Activated CD4-positive, CD25-positive, alpha-beta regulatory T cell (primary cell): ENCODE data around the gene STAT1.

ENCODE experiments used
- DNase-seq, 4 experiments: peaks; one replicate each; lab custom pipeline; 2025; lab: John Stamatoyannopoulos, UW

The STAT1 gene

GRCh38 chr2:191031256-191031655 lies 17.3 kb upstream of the STAT1 start:
- DNase-seq: no peak

- peak in 2 of 4 experiments; percentile 4 to 9 for DNase-seq
Observed at GRCh38 chr2:191030521-191031154, 16.7 kb upstream of the STAT1 start.

GRCh38 chr2:191029280-191029950 lies 15.4 kb upstream of the STAT1 start:
- DNase-seq: no peak

- no peak for DNase-seq
Observed at GRCh38 chr2:191026377-191026776, 12.4 kb upstream of the STAT1 start.

GRCh38 chr2:191025135-191025534 lies 11.2 kb upstream of the STAT1 start:
- no peak for DNase-seq

- DNase-seq: no peak
Observed at GRCh38 chr2:191023235-191023679, 9.3 kb upstream of the STAT1 start.

GRCh38 chr2:191020742-191021381 lies 6.9 kb upstream of the STAT1 start:
- peak in 2 of 4 experiments; percentile 30 to 42 for DNase-seq

- DNase-seq: peak; percentile 82 to 91 (median 84)
Observed at GRCh38 chr2:191020221-191020741, 6.3 kb upstream of the STAT1 start.

GRCh38 chr2:191019376-191019775 lies 5.4 kb upstream of the STAT1 start:
- no peak for DNase-seq

- DNase-seq: no peak
Observed at GRCh38 chr2:191018643-191019119, 4.7 kb upstream of the STAT1 start.

GRCh38 chr2:191018048-191018447 lies 4.1 kb upstream of the STAT1 start:
- no peak for DNase-seq

- no peak for DNase-seq
Observed at GRCh38 chr2:191015831-191016230, 1.9 kb upstream of the STAT1 start.

GRCh38 chr2:191015239-191015638 lies 1.3 kb upstream of the STAT1 start:
- no peak for DNase-seq

GRCh38 chr2:191014653-191015020 lies 666 bp upstream of the STAT1 start:
- no peak for DNase-seq

- no peak for DNase-seq
Observed at GRCh38 chr2:191013682-191013931, 364 bp downstream of the STAT1 start.

- DNase-seq: no peak
Observed at GRCh38 chr2:191012845-191013681, 908 bp downstream of the STAT1 start.

- no peak for DNase-seq
Observed at GRCh38 chr2:191012346-191012745, 1.6 kb downstream of the STAT1 start.

- DNase-seq: no peak
Observed at GRCh38 chr2:191010887-191011885, 2.8 kb downstream of the STAT1 start.

GRCh38 chr2:191009541-191010374 lies 4.2 kb downstream of the STAT1 start:
- no peak for DNase-seq

- DNase-seq: no peak
Observed at GRCh38 chr2:191008286-191008685, 5.7 kb downstream of the STAT1 start.
